Naive B cell (primary cell): ENCODE data around the gene DUS1L. TPM values are rescaled to one million over a fixed set of nuclear protein-coding genes. Genes with fewer than 3 reads are reported as not detected.

Experiments used
- ATAC-seq, 2 donors: fragments of 150-1000 bp; cut with Tn5 transposase; 2 replicates each; pipeline ENCODE4 v1.10.0; 2021; ENCODE audit warnings: low read depth in 2 of 2, mild to moderate bottlenecking in 2 of 2, moderate library complexity in 2 of 2
- DNase-seq: peaks from one replicate; pipeline ENCODE4 v3.0.0; 2022
- H3K27ac Mint-ChIP-seq, 6 donors: one replicate each; pipeline ENCODE4 v1.8.0; 2020 to 2022; ENCODE audit warnings: mild to moderate bottlenecking in 6 of 6, mixed read lengths in 6 of 6, moderate library complexity in 5 of 6, inconsistent platforms in 2 of 6
- H3K27me3 Mint-ChIP-seq, 3 donors: one replicate each; pipeline ENCODE4 v1.8.0; 2021 to 2022; ENCODE audit warnings: mixed read lengths in 3 of 3, mild to moderate bottlenecking in 1 of 3
- H3K36me3 Mint-ChIP-seq, 2 donors: one replicate each; pipeline ENCODE4 v1.8.0; 2020 to 2022; ENCODE audit warnings: mixed read lengths in 2 of 2, inconsistent platforms in 1 of 2, mild to moderate bottlenecking in 1 of 2
- H3K4me1 Mint-ChIP-seq, 3 donors: one replicate each; pipeline ENCODE4 v1.8.0; 2020 to 2022; ENCODE audit warnings: mixed read lengths in 3 of 3, inconsistent platforms in 1 of 3, mild to moderate bottlenecking in 1 of 3, moderate library complexity in 1 of 3
- H3K4me3 Mint-ChIP-seq, 8 donors: one replicate each; pipeline ENCODE4 v1.8.0; 2020 to 2022; ENCODE audit warnings: mild to moderate bottlenecking in 8 of 8, mixed read lengths in 8 of 8, moderate library complexity in 8 of 8, inconsistent platforms in 2 of 8
- H3K9me3 Mint-ChIP-seq, 7 donors: one replicate each; pipeline ENCODE4 v1.8.0; 2020 to 2022; ENCODE audit warnings: mixed read lengths in 7 of 7, mild to moderate bottlenecking in 5 of 7, inconsistent platforms in 2 of 7, moderate library complexity in 1 of 7
- polyA plus RNA-seq, 6 donors: library from polyadenylated mRNA; unstranded; fragments of 300-500 nt; fragmentation: Illumina TruSeq; gene quantifications; one replicate each; pipeline ENCODE4 v1.2.3, GENCODE V29; 2021; ENCODE audit warnings: low read depth in 6 of 6

The DUS1L gene
- polyA plus RNA-seq, 6 donors from 2014 or later, result 52.4 to 86.5 (median 68.2) TPM

DNA sequence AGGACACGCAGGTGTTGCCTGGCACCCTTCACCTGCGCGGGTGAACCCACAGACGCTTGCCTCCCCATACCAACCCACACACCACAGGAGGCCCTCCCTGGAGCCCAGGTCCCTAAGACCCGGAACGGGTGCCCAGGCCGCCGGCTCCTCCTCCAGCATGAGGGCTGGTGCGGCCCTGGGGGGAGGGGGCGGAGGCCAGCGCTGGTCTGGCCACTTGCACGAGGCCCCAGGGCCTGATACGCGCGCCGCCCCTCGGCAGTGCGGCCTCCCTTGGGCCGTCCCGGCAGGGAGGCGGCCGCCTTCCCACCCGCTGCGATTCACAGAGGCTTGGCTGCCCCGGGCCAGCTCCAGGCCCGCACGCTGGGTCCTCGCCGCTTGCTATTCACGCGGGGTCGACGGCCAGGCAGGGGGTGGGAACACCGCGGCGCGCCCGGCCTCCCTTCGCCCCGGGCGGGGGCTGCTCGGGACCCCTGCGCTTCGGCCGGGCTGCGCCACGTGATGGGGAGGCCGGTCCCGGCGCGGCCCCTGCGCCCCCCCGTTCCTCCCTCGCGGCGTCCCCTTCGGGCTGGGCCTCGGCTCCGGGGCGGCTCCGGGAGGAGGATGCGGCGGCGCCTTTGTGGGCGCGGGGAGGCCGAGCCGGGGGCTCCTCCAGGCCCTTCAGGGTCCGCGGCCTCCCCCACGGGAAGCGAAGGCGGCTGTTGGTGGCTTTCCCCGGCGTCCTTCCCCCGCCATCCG is 31.7 kb upstream of the DUS1L start:
- Mint-ChIP-seq H3K9me3 (no peaks in the 10 kb centered on the region), H3K4me1 (peaks cover 0 to 7% (median 6%) of the 10 kb centered on the region in 3 donors), H3K36me3 (no peaks in the 10 kb centered on the region), H3K4me3 (peak overlapping the region in 7 of 8 donors; percentile 42 to 82 (median 74)), H3K27me3 (no peaks in the 10 kb centered on the region), H3K27ac (peak overlapping the region in 1 of 6 donors; percentile 70)
- no peak for ATAC-seq
- no peak for DNase-seq

DNA sequence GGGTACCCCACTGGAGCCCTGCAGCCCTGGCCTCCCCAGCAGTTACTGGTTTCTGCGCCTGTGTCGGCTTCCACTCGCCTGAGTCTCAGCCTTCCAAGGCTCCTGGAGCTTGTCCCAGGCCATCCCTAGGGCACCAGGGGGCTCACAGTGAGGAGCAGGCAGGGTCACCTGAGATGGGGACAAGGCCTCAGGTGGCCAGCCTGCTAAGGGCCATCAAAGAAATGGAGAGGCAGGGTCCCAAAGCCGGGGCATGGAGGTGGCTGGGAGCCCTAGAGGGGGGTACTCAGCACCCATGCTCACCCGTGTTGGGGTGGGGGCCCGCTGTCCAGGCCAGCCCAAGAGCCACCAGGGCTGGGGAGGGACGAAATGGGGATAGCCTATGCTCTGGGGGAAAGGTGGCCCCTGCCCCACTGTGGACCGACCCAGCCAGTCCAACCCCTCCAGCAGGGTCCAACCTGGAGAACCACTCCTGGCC is 31.1 kb upstream of the DUS1L start:
- no peaks in the 10 kb centered on the region for H3K9me3 Mint-ChIP-seq
- H3K27me3 Mint-ChIP-seq, result no peaks in the 10 kb centered on the region

DNA sequence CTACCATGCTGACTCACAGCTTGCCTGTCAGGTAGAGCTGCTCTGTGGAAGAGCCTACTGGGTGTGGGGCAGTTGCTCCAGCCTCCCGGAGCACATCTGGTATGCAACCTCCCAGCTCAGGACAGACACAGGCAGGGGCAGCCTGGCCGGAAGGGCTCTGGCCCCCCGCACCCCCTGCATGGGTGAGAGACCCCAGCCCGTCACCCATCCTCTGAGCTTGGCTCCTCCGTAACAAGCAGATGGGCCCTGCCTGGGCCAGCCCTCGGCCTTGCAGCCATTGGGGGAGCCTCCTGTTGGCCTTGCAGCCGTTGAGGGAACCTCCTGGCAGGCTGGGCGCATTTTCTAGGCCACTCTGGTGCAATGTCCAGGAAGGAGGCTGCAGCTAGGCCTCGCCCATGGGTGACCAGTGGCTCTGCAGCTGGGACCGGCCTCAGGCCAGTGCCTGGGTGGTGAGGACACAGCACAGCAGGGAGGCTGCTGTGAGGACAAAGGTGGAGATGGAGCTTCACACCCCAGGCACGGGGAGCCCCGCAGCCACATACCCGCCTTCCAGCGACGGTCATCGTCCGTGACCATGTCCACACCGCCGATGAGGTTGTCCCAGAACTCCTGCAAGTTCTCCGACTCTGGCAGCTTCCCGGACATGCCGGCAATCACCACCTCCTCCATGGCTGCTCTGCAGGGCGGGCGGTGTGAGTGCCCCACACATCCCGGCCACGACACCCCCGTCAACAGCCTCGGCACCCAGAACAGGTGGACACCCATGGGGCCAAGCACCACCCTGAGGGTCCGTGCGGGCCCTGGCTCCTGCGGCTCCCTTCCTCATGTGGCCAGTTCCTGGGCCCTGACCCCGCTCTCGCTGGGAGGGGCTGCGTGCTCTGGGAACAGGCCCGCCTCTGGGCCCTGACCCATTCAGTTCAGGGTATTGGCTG is 30.4 kb upstream of the DUS1L start:
- DNase-seq (no peak), ATAC-seq (no peak)
- H3K4me3 Mint-ChIP-seq, result peak overlapping the region in 7 of 8 donors; percentile 15 to 75 (median 57)
- no peaks in the 10 kb centered on the region for H3K36me3 Mint-ChIP-seq
- no peak overlapping the region for H3K27ac Mint-ChIP-seq
- H3K27me3 Mint-ChIP-seq, result no peaks in the 10 kb centered on the region
- peaks cover 0 to 7% (median 6%) of the 10 kb centered on the region in 3 donors for H3K4me1 Mint-ChIP-seq
- H3K9me3 Mint-ChIP-seq, result no peaks in the 10 kb centered on the region

More for the DNA sequence above, 31.1 kb upstream of the DUS1L start:
- H3K4me3 Mint-ChIP-seq, result peak overlapping the region in 7 of 8 donors; percentile 42 to 76 (median 66)
- peak overlapping the region in 3 of 6 donors; percentile 62 to 81 (median 70) for H3K27ac Mint-ChIP-seq
- H3K4me1 Mint-ChIP-seq, result peaks cover 0 to 7% (median 6%) of the 10 kb centered on the region in 3 donors
- no peak for ATAC-seq
- no peak for DNase-seq
- H3K36me3 Mint-ChIP-seq, result no peaks in the 10 kb centered on the region

DNA sequence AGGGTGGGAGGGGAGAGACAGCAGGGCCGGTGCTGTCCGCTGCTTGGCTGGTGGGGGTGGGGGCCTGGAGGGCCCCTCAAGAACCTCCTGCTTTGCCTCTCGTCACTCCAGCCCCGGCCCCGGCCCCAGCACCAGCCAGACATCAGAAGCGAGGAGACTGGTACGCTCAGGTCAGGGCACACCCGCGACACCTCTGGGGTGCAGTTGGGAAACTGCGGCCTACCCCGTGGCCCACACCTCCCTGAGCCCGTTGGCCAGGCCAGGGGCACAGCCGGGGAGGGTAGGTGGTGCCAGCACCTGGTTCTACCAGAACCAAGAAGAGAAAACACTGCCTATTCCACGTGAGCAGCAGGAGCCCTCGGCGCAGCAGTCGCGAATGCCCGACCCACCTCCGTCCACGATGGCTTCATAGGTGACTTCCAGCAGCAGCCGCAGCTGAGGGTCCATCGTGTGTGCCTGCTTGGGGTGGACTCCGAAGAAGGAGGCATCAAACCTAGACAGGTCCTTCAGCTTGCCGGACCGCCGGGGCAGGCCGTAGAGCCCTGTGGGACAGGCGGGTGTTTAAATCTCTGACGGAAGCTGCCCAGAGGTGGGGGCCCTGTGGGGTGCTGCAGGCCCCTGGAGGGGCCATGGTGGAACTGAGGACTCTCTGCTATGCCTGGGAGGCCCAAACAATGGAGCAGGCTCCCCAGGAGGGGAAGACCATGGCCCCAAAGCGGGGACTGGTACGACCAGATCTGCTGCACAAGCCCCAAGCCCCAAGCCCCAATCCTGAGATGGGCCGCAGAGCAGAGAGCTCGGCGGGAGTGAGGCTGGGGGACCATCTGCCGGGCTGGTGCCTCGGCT is 29.6 kb upstream of the DUS1L start:
- Mint-ChIP-seq H3K4me3 (peak overlapping the region in 5 of 8 donors; percentile 4 to 74 (median 53)), H3K27ac (peak overlapping the region in 1 of 6 donors; percentile 37), H3K4me1 (peaks cover 0 to 7% (median 4%) of the 10 kb centered on the region in 3 donors), H3K27me3 (no peaks in the 10 kb centered on the region), H3K9me3 (no peaks in the 10 kb centered on the region), H3K36me3 (no peaks in the 10 kb centered on the region)
- DNase-seq, result no peak
- no peak for ATAC-seq

DNA sequence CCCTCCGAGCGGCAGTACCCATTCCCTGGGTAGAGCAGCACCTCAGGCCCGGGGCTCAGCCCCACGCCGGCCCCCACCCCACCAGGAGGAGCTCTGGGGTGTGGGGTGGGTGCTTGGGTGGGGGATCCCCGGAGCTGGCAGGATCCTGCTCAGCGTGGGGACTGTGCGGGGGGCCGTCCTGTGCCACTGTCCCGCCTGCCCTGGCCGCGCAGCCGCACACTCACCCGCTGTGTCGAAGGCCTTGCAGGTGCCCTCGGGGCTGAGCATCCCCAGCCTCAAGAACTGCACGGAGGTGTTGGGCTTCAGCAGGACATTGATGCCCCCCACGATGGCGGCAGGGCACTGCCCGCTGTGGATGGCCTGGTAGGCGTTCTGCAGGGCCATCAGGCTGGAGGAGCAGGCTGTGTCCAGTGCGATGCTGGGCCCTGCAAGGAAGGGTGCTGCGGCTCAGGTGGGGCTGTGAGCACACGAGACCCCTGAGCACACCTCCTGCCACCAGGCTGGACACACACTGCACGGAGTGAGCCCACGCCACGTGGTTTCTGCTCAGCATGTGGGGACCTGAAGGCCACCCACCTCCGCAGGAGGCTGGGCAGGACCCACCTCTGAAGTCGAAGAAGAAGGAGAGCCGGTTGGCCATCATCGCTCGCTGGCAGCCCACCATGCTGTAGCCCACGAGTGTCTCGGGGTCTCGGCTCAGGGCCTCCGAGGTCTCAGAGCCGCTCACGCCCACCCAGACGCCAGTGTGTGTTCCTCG is 27.6 kb upstream of the DUS1L start:
- DNase-seq (no peak), ATAC-seq (no peak)
- H3K27ac Mint-ChIP-seq, result no peak overlapping the region
- H3K4me1 Mint-ChIP-seq, result no peaks in the 10 kb centered on the region
- no peaks in the 10 kb centered on the region for H3K9me3 Mint-ChIP-seq
- H3K4me3 Mint-ChIP-seq, result no peak overlapping the region
- no peaks in the 10 kb centered on the region for H3K27me3 Mint-ChIP-seq
- no peaks in the 10 kb centered on the region for H3K36me3 Mint-ChIP-seq

DNA sequence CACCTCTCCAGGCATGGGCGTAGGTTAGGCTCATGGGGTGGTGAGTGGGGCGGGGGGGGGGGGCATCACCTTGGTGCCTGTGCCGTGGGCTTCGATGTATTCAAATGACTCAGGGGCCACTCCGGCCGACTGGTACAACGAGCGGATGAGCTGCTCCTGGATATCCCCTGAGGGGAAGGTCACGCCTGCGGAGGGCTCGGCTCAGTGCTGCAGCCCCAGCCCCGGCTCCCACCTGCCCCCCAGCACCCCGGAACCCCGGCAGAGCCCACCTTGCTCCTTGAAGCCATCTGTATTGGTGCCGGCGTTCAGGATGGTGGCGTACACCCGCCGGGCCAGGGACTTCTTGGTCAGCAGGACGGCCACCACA is 27.0 kb upstream of the DUS1L start:
- Mint-ChIP-seq H3K9me3 (no peaks in the 10 kb centered on the region), H3K27me3 (no peaks in the 10 kb centered on the region), H3K4me3 (no peak overlapping the region), H3K4me1 (no peaks in the 10 kb centered on the region), H3K36me3 (no peaks in the 10 kb centered on the region), H3K27ac (no peak overlapping the region)
- DNase-seq (no peak), ATAC-seq (no peak)

DNA sequence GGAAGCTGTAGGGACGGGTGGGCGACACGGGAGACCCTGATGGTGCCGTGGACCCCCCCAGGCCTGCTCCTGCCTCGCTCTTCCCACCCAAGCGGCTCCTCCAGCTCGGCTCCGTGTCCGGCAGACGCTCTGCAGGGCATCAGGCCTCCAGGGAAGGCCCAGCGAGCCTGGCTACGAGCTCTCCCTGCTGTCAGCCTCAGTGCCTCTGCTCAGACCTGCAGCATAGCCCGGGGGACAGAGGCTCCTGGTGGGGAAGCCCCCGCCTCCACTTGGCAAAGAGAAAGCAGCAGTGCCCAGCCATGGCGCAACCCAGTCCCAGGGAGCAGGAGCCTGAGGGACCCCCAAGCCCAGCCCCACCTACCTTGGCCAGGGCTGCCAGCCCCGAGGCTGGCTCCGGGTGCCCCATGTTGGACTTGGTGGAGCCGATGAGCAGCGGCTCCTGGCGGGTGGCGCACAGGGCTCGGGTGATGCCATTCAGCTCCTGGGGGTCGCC is 26.5 kb upstream of the DUS1L start:
- Mint-ChIP-seq H3K27me3 (no peaks in the 10 kb centered on the region), H3K9me3 (no peaks in the 10 kb centered on the region), H3K4me3 (no peak overlapping the region), H3K4me1 (no peaks in the 10 kb centered on the region), H3K36me3 (no peaks in the 10 kb centered on the region), H3K27ac (no peak overlapping the region)
- ATAC-seq (no peak), DNase-seq (no peak)

DNA sequence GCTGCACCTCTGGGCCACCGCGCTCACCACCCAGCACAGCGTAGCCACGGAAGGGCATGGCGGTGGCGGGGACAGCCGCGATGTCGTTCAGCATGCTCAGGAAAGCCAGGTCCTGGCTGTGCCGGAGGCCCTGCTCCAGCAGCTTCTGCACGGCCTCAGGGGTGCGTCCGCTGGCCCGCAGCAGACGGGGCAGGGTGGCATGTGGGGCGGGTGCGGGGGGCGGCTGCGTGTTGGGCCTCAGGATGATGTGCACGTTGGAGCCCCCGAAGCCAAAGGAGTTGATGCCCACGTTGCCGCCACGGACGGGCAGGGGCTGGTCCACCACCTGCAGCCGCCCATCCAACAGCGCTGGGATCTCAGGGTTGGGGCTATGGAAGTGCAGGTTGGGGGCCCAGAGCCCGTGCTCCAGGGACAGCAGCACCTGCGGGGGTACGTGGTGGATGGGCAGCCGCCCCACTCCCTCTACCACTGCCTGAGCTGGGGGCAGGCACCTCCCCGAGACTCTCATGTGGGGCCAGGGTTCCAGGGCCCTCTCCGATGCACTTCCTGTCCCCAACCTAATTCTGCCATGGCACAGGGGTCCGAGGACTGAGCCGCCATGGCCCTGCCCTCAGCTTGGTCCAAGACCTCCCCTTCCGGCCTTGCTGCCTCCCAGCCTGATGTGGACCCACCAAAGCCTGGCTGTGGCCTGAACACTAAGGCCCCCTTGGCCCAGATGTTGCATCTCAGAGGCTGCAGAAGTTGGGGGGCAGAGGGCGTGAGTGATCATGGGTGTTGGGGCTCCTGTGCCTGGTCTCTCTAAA is 25.9 kb upstream of the DUS1L start:
- Mint-ChIP-seq H3K36me3 (no peaks in the 10 kb centered on the region), H3K27ac (no peak overlapping the region), H3K9me3 (no peaks in the 10 kb centered on the region), H3K4me3 (no peak overlapping the region), H3K27me3 (no peaks in the 10 kb centered on the region), H3K4me1 (no peaks in the 10 kb centered on the region)
- no peak for DNase-seq
- ATAC-seq, result no peak

DNA sequence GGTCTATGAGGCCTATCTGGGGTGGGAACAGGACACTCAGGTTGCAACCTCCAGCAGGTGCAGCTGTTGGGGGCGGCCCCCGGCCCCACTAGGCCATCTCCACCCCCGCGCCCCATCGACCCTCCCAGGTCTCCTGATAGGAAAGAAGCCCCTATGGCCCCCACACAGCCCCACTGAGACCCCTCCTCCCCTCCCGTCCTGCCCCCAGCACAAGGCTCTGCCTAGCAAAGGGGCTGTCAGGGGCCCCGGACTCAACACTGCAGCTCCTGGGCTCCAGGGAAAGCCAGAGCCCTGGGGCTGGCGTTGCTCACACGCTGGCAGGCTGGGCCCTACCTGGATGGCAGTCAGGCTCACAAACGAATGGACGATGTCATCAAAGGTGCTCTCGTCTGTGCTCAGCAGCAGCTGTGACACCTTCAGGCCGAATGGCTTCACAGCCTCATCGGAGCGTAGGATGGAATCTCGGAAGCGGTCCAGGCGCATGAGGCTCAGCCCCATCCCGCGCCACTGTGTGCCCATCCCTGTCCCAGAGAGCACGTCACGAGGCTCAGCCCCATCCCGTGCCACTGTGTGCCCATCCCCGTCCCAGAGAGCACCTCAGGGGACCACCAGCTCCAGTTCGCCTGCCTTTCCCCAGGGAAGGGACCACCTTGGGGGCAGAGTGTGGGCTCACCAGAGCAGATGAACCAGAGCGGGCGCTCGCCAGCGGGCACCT is 25.1 kb upstream of the DUS1L start:
- ATAC-seq (no peak), DNase-seq (no peak)
- Mint-ChIP-seq H3K36me3 (no peaks in the 10 kb centered on the region), H3K4me1 (no peaks in the 10 kb centered on the region), H3K9me3 (no peaks in the 10 kb centered on the region), H3K27ac (no peak overlapping the region), H3K27me3 (no peaks in the 10 kb centered on the region), H3K4me3 (no peak overlapping the region)

DNA sequence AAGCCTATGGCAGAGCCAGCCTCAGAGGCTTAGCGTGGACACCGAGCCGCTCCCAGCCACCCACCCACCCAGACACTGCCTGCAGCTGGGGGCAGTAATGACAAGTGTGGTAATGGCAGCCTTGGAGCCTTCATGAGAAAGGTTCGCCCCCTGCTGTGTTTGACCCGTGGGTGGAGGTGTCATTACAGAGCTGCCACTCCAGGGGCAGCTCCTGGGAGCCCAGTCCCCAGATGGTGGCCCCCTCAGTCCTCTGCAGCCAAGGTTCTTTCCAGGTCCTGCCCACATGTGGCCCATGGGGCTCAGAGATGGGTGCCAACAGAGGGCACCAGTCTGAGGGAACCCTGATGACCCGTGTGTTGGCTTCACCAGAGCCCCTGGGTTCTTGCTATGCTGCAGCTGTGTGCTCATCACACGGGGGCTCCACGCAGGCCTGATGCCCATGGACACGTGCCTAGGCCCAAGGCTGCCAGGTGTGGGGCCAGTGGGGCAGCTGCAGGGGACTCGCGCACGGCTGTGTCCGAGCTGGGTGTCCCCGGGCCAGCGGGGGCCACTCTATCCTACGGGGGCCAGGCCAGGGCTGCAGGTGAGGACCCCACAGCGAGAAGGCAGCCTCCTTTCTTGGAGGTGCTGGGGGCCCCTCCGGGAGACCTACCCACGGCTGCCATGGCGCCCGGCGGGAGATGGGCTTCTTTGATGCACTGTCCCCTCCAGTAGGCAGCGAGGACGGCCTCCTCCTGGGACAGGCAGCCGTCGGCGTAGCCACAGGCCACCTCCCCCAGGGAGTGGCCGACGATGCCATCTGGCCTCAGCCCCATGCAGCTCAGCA is 24.3 kb upstream of the DUS1L start:
- Mint-ChIP-seq H3K27me3 (no peaks in the 10 kb centered on the region), H3K4me1 (no peaks in the 10 kb centered on the region), H3K9me3 (no peaks in the 10 kb centered on the region), H3K4me3 (no peak overlapping the region), H3K36me3 (no peaks in the 10 kb centered on the region), H3K27ac (no peak overlapping the region)
- ATAC-seq (no peak), DNase-seq (no peak)
